Neural cell (in vitro differentiated cells): ENCODE data around the gene FGGY.

Source experiments
- EP300 ChIP-seq: fragments of 450-650 bp; conservative IDR thresholded peaks from 2 replicates; pipeline ENCODE4 v1.6.1; 2014; ENCODE audit warnings: antibody characterized with exemption, mild to moderate bottlenecking, moderate library complexity; ENCODE audit not compliant: poor library complexity, severe bottlenecking
- EZH2 ChIP-seq: fragments of 200-600, 300-800 bp; shearing (Covaris generic), sonication (generic); IDR thresholded peaks from 2 replicates; pipeline ENCODE4 v1.6.1; 2014; ENCODE audit warnings: antibody characterized with exemption, low read length, borderline replicate concordance, mild to moderate bottlenecking; ENCODE audit not compliant: insufficient read depth, poor library complexity, severe bottlenecking
- SMC3 ChIP-seq: fragments of 450-650 bp; conservative IDR thresholded peaks from 2 replicates; pipeline ENCODE4 v1.6.1; 2014; ENCODE audit warnings: antibody characterized with exemption, mild to moderate bottlenecking, moderate library complexity; ENCODE audit not compliant: poor library complexity
- TF ChIP-seq, protein P1 (sequence below): fragments of 450-650 bp; IDR thresholded peaks from 2 replicates; pipeline ENCODE4 v1.5.1; 2014; ENCODE audit warnings: antibody characterized with exemption, mild to moderate bottlenecking, moderate library complexity; ENCODE audit not compliant: poor library complexity, severe bottlenecking
- TF ChIP-seq, protein P2 (sequence below): IDR thresholded peaks from 2 replicates; pipeline ENCODE4 v1.6.1; 2012; ENCODE audit warnings: borderline replicate concordance

DNA sequence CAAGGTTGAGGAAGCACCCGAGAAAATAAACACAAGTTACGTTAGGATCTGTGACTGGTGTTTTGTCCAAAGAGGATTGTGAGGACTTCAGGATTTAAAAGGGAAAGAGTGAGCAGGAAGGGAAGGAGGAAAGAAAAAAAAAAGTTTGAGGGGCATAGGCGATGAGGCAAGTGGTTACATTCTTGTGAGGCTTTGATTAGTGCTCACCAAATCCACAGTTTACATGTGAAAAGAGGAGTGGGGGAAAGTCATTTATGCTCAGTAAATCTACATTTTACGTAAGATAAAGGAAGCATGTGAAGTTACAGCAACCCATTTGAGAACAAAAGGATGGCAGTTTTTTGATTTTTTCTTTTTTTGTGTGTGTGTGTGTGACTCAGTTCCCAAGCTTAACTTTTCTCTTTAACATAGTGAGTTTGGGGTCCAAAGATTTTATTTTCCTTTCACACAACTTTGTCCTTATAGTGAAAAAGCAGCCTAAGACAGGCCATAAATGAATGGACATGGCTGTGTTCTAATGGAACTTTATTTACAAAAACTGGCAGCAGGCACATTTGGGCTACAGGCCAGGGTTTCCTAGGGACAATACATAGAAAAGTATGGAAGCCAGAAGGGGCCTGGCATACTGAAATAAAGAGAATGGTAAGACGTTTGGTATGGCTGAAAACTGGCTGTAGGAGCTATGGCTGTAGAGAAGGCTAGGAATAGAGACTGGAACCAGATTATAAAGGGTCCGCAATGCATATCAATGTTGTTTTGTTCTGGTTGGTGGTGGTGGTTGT lies 121.7 kb downstream of the FGGY start:
- no peak for TF ChIP-seq EP300
- TF ChIP-seq, protein P1, sequence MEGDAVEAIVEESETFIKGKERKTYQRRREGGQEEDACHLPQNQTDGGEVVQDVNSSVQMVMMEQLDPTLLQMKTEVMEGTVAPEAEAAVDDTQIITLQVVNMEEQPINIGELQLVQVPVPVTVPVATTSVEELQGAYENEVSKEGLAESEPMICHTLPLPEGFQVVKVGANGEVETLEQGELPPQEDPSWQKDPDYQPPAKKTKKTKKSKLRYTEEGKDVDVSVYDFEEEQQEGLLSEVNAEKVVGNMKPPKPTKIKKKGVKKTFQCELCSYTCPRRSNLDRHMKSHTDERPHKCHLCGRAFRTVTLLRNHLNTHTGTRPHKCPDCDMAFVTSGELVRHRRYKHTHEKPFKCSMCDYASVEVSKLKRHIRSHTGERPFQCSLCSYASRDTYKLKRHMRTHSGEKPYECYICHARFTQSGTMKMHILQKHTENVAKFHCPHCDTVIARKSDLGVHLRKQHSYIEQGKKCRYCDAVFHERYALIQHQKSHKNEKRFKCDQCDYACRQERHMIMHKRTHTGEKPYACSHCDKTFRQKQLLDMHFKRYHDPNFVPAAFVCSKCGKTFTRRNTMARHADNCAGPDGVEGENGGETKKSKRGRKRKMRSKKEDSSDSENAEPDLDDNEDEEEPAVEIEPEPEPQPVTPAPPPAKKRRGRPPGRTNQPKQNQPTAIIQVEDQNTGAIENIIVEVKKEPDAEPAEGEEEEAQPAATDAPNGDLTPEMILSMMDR = no peak
- TF ChIP-seq, protein P2, sequence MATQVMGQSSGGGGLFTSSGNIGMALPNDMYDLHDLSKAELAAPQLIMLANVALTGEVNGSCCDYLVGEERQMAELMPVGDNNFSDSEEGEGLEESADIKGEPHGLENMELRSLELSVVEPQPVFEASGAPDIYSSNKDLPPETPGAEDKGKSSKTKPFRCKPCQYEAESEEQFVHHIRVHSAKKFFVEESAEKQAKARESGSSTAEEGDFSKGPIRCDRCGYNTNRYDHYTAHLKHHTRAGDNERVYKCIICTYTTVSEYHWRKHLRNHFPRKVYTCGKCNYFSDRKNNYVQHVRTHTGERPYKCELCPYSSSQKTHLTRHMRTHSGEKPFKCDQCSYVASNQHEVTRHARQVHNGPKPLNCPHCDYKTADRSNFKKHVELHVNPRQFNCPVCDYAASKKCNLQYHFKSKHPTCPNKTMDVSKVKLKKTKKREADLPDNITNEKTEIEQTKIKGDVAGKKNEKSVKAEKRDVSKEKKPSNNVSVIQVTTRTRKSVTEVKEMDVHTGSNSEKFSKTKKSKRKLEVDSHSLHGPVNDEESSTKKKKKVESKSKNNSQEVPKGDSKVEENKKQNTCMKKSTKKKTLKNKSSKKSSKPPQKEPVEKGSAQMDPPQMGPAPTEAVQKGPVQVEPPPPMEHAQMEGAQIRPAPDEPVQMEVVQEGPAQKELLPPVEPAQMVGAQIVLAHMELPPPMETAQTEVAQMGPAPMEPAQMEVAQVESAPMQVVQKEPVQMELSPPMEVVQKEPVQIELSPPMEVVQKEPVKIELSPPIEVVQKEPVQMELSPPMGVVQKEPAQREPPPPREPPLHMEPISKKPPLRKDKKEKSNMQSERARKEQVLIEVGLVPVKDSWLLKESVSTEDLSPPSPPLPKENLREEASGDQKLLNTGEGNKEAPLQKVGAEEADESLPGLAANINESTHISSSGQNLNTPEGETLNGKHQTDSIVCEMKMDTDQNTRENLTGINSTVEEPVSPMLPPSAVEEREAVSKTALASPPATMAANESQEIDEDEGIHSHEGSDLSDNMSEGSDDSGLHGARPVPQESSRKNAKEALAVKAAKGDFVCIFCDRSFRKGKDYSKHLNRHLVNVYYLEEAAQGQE = no peak
- no peak for TF ChIP-seq EZH2
- TF ChIP-seq SMC3 = no peak
